Measurements from ENCODE around the gene PLA2G5. TPM values are rescaled to one million over a fixed set of nuclear protein-coding genes. Genes with fewer than 3 reads are reported as not detected.
"Not testable (repeated sequence)": the region's sequence is repeated elsewhere in the genome, so short reads cannot be mapped to it uniquely, and the experiment has no call there.

The PLA2G5 gene
- total RNA-seq = not detected

- CTCF ChIA-PET = no interaction called here
- Mint-ChIP-seq H3K27me3 (peaks cover 11% of the 10 kb centered on the region), H3K27ac (no peak within 1 kb of the TSS), H3K4me3 (no peak within 1 kb of the TSS), H3K36me3 (ENCODE audit: low read depth) (no peaks in the 10 kb centered on the region), H3K4me1 (no peaks in the 10 kb centered on the region), H3K9me3 (no peaks in the 10 kb centered on the region)
- no peak for DNase-seq
- POLR2A ChIA-PET = no interaction called here
Observed at GRCh38 chr1:20069874-20070273, at the start of gene PLA2G5. Gene PLA2G5 (plus strand): TSS chr1:20070194. CDS start chr1:20084831, 14,637 bp downstream.

- no peaks in the 10 kb centered on the region for H3K4me1 Mint-ChIP-seq
- ChIA-PET POLR2A (no interaction called here), CTCF (no interaction called here)
- H3K9me3 Mint-ChIP-seq = peaks cover 2% of the 10 kb centered on the region
- H3K4me3 Mint-ChIP-seq = no peak overlapping the region
- peaks cover 39% of the 10 kb centered on the region for H3K27me3 Mint-ChIP-seq
- H3K36me3 Mint-ChIP-seq (ENCODE audit: low read depth) = no peaks in the 10 kb centered on the region
- DNase-seq = no peak
- no peak overlapping the region for H3K27ac Mint-ChIP-seq
Observed at GRCh38 chr1:20028125-20028524, 41.9 kb upstream of the PLA2G5 start.

- CTCF ChIA-PET = no interaction called here
- POLR2A ChIA-PET = no interaction called here
- no peak for DNase-seq
- Mint-ChIP-seq H3K27ac (no peak overlapping the region), H3K9me3 (peaks cover 2% of the 10 kb centered on the region), H3K4me1 (no peaks in the 10 kb centered on the region), H3K4me3 (no peak overlapping the region), H3K27me3 (peaks cover 39% of the 10 kb centered on the region), H3K36me3 (ENCODE audit: low read depth) (no peaks in the 10 kb centered on the region)
Observed at GRCh38 chr1:20028726-20029125, 41.3 kb upstream of the PLA2G5 start.

- H3K27ac Mint-ChIP-seq = no peak overlapping the region
- ChIA-PET CTCF (no interaction called here), POLR2A (no interaction called here)
- H3K36me3 Mint-ChIP-seq (ENCODE audit: low read depth) = no peaks in the 10 kb centered on the region
- H3K9me3 Mint-ChIP-seq = no peaks in the 10 kb centered on the region
- peaks cover 38% of the 10 kb centered on the region for H3K27me3 Mint-ChIP-seq
- H3K4me3 Mint-ChIP-seq = no peak overlapping the region
- no peaks in the 10 kb centered on the region for H3K4me1 Mint-ChIP-seq
- no peak for DNase-seq
Observed at GRCh38 chr1:20029178-20029912, 40.6 kb upstream of the PLA2G5 start.

GRCh38 chr1:20030436-20031151 is 39.4 kb upstream of the PLA2G5 start:
- H3K4me3 Mint-ChIP-seq = not testable (repeated sequence)

GRCh38 chr1:20031161-20031560 is 38.8 kb upstream of the PLA2G5 start:
- no peak overlapping the region for H3K27ac Mint-ChIP-seq
- POLR2A ChIA-PET = no interaction called here

More at GRCh38 chr1:20030436-20031151, 39.4 kb upstream of the PLA2G5 start:
- DNase-seq; H3K27ac Mint-ChIP-seq; POLR2A ChIA-PET; H3K9me3 Mint-ChIP-seq; H3K4me1 Mint-ChIP-seq; CTCF ChIA-PET; H3K36me3 Mint-ChIP-seq (ENCODE audit: low read depth): not testable (repeated sequence)
- H3K27me3 Mint-ChIP-seq = peaks cover 34% of the 10 kb centered on the region

GRCh38 chr1:20031836-20032235 is 38.2 kb upstream of the PLA2G5 start:
- Mint-ChIP-seq H3K27ac (no peak overlapping the region), H3K4me3 (no peak overlapping the region), H3K36me3 (ENCODE audit: low read depth) (no peaks in the 10 kb centered on the region), H3K9me3 (peaks cover 3% of the 10 kb centered on the region), H3K27me3 (peaks cover 25% of the 10 kb centered on the region), H3K4me1 (no peaks in the 10 kb centered on the region)
- CTCF ChIA-PET = no interaction called here
- POLR2A ChIA-PET = no interaction called here
- no peak for DNase-seq

More at GRCh38 chr1:20031161-20031560, 38.8 kb upstream of the PLA2G5 start:
- no peaks in the 10 kb centered on the region for H3K4me1 Mint-ChIP-seq
- CTCF ChIA-PET = no interaction called here
- peaks cover 30% of the 10 kb centered on the region for H3K27me3 Mint-ChIP-seq
- H3K4me3 Mint-ChIP-seq = no peak overlapping the region
- DNase-seq = no peak
- peaks cover 2% of the 10 kb centered on the region for H3K9me3 Mint-ChIP-seq
- no peaks in the 10 kb centered on the region for H3K36me3 Mint-ChIP-seq (ENCODE audit: low read depth)

- Mint-ChIP-seq H3K4me1 (peaks cover 2% of the 10 kb centered on the region), H3K36me3 (ENCODE audit: low read depth) (no peaks in the 10 kb centered on the region), H3K27me3 (peaks cover 23% of the 10 kb centered on the region), H3K9me3 (peaks cover 7% of the 10 kb centered on the region), H3K4me3 (no peak overlapping the region), H3K27ac (no peak overlapping the region)
- DNase-seq = no peak
- CTCF ChIA-PET = no interaction called here
- POLR2A ChIA-PET = no interaction called here
Observed at GRCh38 chr1:20032425-20032824, 37.6 kb upstream of the PLA2G5 start.

GRCh38 chr1:20033420-20033819 is 36.6 kb upstream of the PLA2G5 start:
- no peak overlapping the region for H3K4me3 Mint-ChIP-seq
- H3K4me1 Mint-ChIP-seq = peaks cover 11% of the 10 kb centered on the region
- CTCF ChIA-PET = no interaction called here
- peaks cover 17% of the 10 kb centered on the region for H3K27me3 Mint-ChIP-seq
- no peaks in the 10 kb centered on the region for H3K36me3 Mint-ChIP-seq (ENCODE audit: low read depth)
- POLR2A ChIA-PET = no interaction called here
- peaks cover 7% of the 10 kb centered on the region for H3K9me3 Mint-ChIP-seq
- DNase-seq = no peak
- no peak overlapping the region for H3K27ac Mint-ChIP-seq

- H3K36me3 Mint-ChIP-seq (ENCODE audit: low read depth) = no peaks in the 10 kb centered on the region
- DNase-seq = no peak
- no peak overlapping the region for H3K4me3 Mint-ChIP-seq
- peaks cover 19% of the 10 kb centered on the region for H3K27me3 Mint-ChIP-seq
- H3K27ac Mint-ChIP-seq = no peak overlapping the region
- H3K9me3 Mint-ChIP-seq = peaks cover 7% of the 10 kb centered on the region
- POLR2A ChIA-PET = no interaction called here
- CTCF ChIA-PET = no interaction called here
- H3K4me1 Mint-ChIP-seq = peaks cover 12% of the 10 kb centered on the region
Observed at GRCh38 chr1:20035114-20035513, 34.9 kb upstream of the PLA2G5 start.

- H3K36me3 Mint-ChIP-seq (ENCODE audit: low read depth) = no peaks in the 10 kb centered on the region
- peaks cover 12% of the 10 kb centered on the region for H3K4me1 Mint-ChIP-seq
- H3K9me3 Mint-ChIP-seq = peaks cover 7% of the 10 kb centered on the region
- no peak for DNase-seq
- H3K27ac Mint-ChIP-seq = no peak overlapping the region
- POLR2A ChIA-PET = no interaction called here
- CTCF ChIA-PET = no interaction called here
- no peak overlapping the region for H3K4me3 Mint-ChIP-seq
- peaks cover 18% of the 10 kb centered on the region for H3K27me3 Mint-ChIP-seq
Observed at GRCh38 chr1:20037877-20038276, 32.1 kb upstream of the PLA2G5 start.

- ChIA-PET POLR2A (no interaction called here), CTCF (no interaction called here)
- H3K9me3 Mint-ChIP-seq = peaks cover 16% of the 10 kb centered on the region
- no peak overlapping the region for H3K27ac Mint-ChIP-seq
- DNase-seq = no peak
- H3K27me3 Mint-ChIP-seq = peaks cover 8% of the 10 kb centered on the region
- H3K4me1 Mint-ChIP-seq = no peaks in the 10 kb centered on the region
- H3K4me3 Mint-ChIP-seq = no peak overlapping the region
- H3K36me3 Mint-ChIP-seq (ENCODE audit: low read depth) = peaks cover 3% of the 10 kb centered on the region
Observed at GRCh38 chr1:20047096-20047495, 22.9 kb upstream of the PLA2G5 start.

GRCh38 chr1:20048563-20048962 is 21.4 kb upstream of the PLA2G5 start:
- H3K9me3 Mint-ChIP-seq = peaks cover 23% of the 10 kb centered on the region
- no peaks in the 10 kb centered on the region for H3K4me1 Mint-ChIP-seq
- no peak overlapping the region for H3K4me3 Mint-ChIP-seq
- H3K36me3 Mint-ChIP-seq (ENCODE audit: low read depth) = peaks cover 3% of the 10 kb centered on the region
- ChIA-PET POLR2A (interaction anchor here (0.9 kb wide), 1 partner anchor 10 kb away, joined by 3 read pairs; no protein-coding TSS in a partner anchor), CTCF (no interaction called here)
- peaks cover 11% of the 10 kb centered on the region for H3K27me3 Mint-ChIP-seq
- no peak for DNase-seq
- H3K27ac Mint-ChIP-seq = no peak overlapping the region

Measured in activated CD4-positive, alpha-beta memory T cell treated with anti-CD3 and anti-CD28 coated beads, Interleukin-2, amount 10 ng/mL, durations not matched to agents 7 days and 5 days (primary cell).